Activated T-helper 2 cell treated with anti-CD3 and anti-CD28 coated beads, Interferon-gamma antibody, Interleukin-2, Interleukin-4, amounts not matched to agents 10 μg/mL and 5 μg/mL and 100 μg/mL, durations not matched to agents 14 hours and 24 hours and 36 hours (primary cell): Measurements from ENCODE around the gene MDM2. TPM values are rescaled to one million over a fixed set of nuclear protein-coding genes. Genes with fewer than 3 reads are reported as not detected.
"Not testable (repeated sequence)": the region's sequence is repeated elsewhere in the genome, so short reads cannot be mapped to it uniquely, and the experiment has no call there.

Source experiments
- DNase-seq: peaks from one replicate; pipeline ENCODE4 v3.0.0; 2021; ENCODE audit warnings: low spot score
- H3K27ac Mint-ChIP-seq: one replicate; pipeline ENCODE4 v1.8.0; 2021; ENCODE audit warnings: mixed read lengths
- H3K27me3 Mint-ChIP-seq: one replicate; pipeline ENCODE4 v1.8.0; 2021; ENCODE audit warnings: low read depth, mixed read lengths
- H3K36me3 Mint-ChIP-seq: one replicate; pipeline ENCODE4 v1.8.0; 2021; ENCODE audit warnings: low read depth, mixed read lengths
- H3K4me1 Mint-ChIP-seq: one replicate; pipeline ENCODE4 v1.8.0; 2021; ENCODE audit warnings: low read depth, mixed read lengths
- H3K4me3 Mint-ChIP-seq: one replicate; pipeline ENCODE4 v1.8.0; 2021; ENCODE audit warnings: low read depth, mild to moderate bottlenecking, moderate library complexity, mixed read lengths
- H3K9me3 Mint-ChIP-seq: one replicate; pipeline ENCODE4 v1.8.0; 2021; ENCODE audit warnings: mixed read lengths
- intact Hi-C: fragments of 100-400 bp; cut with micrococcal nuclease; formaldehyde crosslinking; loops from one replicate; pipeline ENCODE4 v1.15.1; 2023
- total RNA-seq: library from RNA; stranded (reverse); gene quantifications from 2 replicates; pipeline ENCODE4 v1.2.3, GENCODE V29; 2022

MDM2 gene
- total RNA-seq, 1 donor from 2014 or later: 180 TPM

GRCh38 chr12:68790081-68790951, 17.7 kb upstream of the MDM2 start:
- Mint-ChIP-seq H3K4me1 (peaks cover 9% of the 10 kb centered on the region), H3K36me3 (no peaks in the 10 kb centered on the region), H3K4me3 (no peak overlapping the region), H3K27ac (no peak overlapping the region), H3K27me3 (no peaks in the 10 kb centered on the region), H3K9me3 (no peaks in the 10 kb centered on the region)
- intact Hi-C loops: no loop called here
- DNase-seq: no peak

- H3K27me3 Mint-ChIP-seq: no peaks in the 10 kb centered on the region
Observed at GRCh38 chr12:68790952-68791234, 17.1 kb upstream of the MDM2 start.

GRCh38 chr12:68791897-68792481, 16.0 kb upstream of the MDM2 start:
- Mint-ChIP-seq H3K4me3 (no peak overlapping the region), H3K27me3 (no peaks in the 10 kb centered on the region), H3K4me1 (peaks cover 9% of the 10 kb centered on the region), H3K9me3 (no peaks in the 10 kb centered on the region), H3K36me3 (no peaks in the 10 kb centered on the region), H3K27ac (no peak overlapping the region)
- DNase-seq: no peak
- intact Hi-C loops: no loop called here

More at GRCh38 chr12:68790952-68791234, 17.1 kb upstream of the MDM2 start:
- Mint-ChIP-seq H3K4me3 (no peak overlapping the region), H3K4me1 (peaks cover 9% of the 10 kb centered on the region), H3K36me3 (no peaks in the 10 kb centered on the region), H3K27ac (no peak overlapping the region), H3K9me3 (no peaks in the 10 kb centered on the region)
- intact Hi-C loops: no loop called here
- no peak for DNase-seq

- Mint-ChIP-seq H3K36me3 (no peaks in the 10 kb centered on the region), H3K27me3 (no peaks in the 10 kb centered on the region), H3K4me1 (peaks cover 5% of the 10 kb centered on the region), H3K27ac (no peak overlapping the region), H3K4me3 (no peak overlapping the region), H3K9me3 (no peaks in the 10 kb centered on the region)
- intact Hi-C loops: no loop called here
- no peak for DNase-seq
Observed at GRCh38 chr12:68792952-68793351, 15.0 kb upstream of the MDM2 start.

DNA sequence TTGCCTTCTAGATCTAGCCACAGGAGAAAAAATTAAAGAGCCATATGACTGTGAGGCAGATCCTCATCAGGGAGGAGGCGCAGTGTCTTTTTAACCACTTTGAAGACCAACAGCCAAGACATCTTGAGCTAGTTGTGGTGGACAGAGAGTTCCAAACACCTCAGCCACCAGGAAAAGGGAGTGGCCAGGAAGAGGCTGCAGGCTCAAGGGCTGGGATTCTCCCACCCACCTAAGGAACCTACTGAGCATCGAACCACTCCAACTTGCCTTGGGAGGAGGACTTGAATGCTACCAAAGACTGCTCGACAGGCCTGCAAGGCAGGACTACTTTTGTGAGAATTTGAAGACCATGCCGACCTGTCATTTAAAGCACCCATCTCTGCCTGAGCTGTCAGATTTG, 14.5 kb upstream of the MDM2 start:
- intact Hi-C loops: no loop called here
- Mint-ChIP-seq H3K9me3 (no peaks in the 10 kb centered on the region), H3K4me1 (peaks cover 5% of the 10 kb centered on the region), H3K27ac (no peak overlapping the region), H3K27me3 (no peaks in the 10 kb centered on the region), H3K4me3 (no peak overlapping the region), H3K36me3 (no peaks in the 10 kb centered on the region)
- no peak for DNase-seq

GRCh38 chr12:68793975-68794652, 13.9 kb upstream of the MDM2 start:
- Mint-ChIP-seq H3K27me3 (no peaks in the 10 kb centered on the region), H3K27ac (no peak overlapping the region), H3K9me3 (no peaks in the 10 kb centered on the region), H3K4me1 (peaks cover 5% of the 10 kb centered on the region), H3K4me3 (no peak overlapping the region), H3K36me3 (no peaks in the 10 kb centered on the region)
- no peak for DNase-seq
- intact Hi-C loops: no loop called here

GRCh38 chr12:68794653-68795251, 13.2 kb upstream of the MDM2 start:
- Mint-ChIP-seq H3K4me1 (peaks cover 5% of the 10 kb centered on the region), H3K4me3 (no peak overlapping the region), H3K27me3 (no peaks in the 10 kb centered on the region), H3K9me3 (no peaks in the 10 kb centered on the region), H3K27ac (no peak overlapping the region), H3K36me3 (no peaks in the 10 kb centered on the region)
- intact Hi-C loops: no loop called here
- no peak for DNase-seq

DNA sequence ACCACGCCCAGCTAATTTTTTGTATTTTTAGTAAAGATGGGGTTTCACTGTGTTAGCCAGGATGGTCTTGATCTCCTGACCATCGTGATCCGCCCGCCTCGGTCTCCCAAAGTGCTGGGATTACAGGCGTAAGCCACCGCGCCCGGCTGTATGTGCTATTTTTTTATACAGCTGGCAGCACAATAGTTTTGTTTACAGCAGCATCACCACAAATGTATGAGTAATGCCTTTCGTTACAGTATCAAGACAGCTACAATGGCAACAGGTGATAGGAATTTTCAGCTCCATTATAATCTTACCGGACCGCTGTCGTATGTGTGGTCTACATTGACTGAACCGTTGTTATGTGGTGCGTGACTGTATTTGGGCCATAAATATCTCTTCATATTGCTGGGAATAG, 11.6 kb upstream of the MDM2 start:
- no peak overlapping the region for H3K27ac Mint-ChIP-seq
- H3K4me1 Mint-ChIP-seq: peaks cover 5% of the 10 kb centered on the region
- intact Hi-C loops: no loop called here
- no peaks in the 10 kb centered on the region for H3K9me3 Mint-ChIP-seq
- no peak overlapping the region for H3K4me3 Mint-ChIP-seq
- no peaks in the 10 kb centered on the region for H3K27me3 Mint-ChIP-seq
- no peaks in the 10 kb centered on the region for H3K36me3 Mint-ChIP-seq
- DNase-seq: no peak

DNA sequence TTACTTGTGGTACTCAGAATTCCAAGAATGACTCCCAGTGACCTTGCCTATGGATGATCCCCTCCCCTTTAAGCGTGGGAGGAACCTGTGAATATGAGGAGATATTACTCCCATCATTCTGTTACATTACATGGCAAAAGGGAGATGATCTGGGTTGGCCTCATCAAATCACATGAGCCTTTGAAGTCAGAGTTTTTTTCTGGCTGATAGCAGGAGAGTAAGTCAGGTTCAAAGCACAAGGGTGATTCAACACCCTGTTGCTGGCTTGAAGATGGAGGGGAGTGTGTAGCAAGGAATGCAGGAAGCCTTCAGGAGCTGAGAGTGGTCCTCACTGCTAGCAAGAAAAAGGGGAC, 9.1 kb upstream of the MDM2 start:
- Mint-ChIP-seq H3K27ac (no peak overlapping the region), H3K9me3 (no peaks in the 10 kb centered on the region), H3K36me3 (no peaks in the 10 kb centered on the region), H3K4me3 (no peak overlapping the region), H3K4me1 (peaks cover 4% of the 10 kb centered on the region), H3K27me3 (no peaks in the 10 kb centered on the region)
- intact Hi-C loops: no loop called here
- DNase-seq: no peak

DNA sequence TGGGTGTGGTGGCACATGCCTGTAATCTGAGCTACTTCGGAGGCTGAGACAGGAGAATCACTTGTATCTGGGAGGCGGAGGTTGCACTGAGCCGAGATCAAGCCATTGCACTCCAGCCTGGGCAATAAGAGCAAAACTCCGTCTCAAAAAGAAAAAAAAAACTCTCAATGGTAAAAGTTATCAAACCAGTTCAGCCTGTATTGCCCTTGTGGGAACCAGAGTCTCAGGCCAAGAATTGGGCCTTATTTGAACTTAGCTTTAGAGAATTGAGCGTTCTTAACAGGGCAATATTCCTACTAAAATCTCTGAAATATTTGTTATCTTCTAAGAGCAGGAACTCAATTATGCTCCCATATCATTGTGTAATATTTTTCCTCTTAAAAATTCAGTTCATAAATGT, 7.7 kb upstream of the MDM2 start:
- no peak for DNase-seq
- Mint-ChIP-seq H3K9me3 (no peaks in the 10 kb centered on the region), H3K4me1 (peaks cover 4% of the 10 kb centered on the region), H3K27ac (no peak overlapping the region), H3K36me3 (no peaks in the 10 kb centered on the region), H3K4me3 (no peak overlapping the region), H3K27me3 (no peaks in the 10 kb centered on the region)
- intact Hi-C loops: loop anchor here (10.0 kb wide), 1 partner anchor 465 kb away; the partner anchor contains the start of gene MDM1

DNA sequence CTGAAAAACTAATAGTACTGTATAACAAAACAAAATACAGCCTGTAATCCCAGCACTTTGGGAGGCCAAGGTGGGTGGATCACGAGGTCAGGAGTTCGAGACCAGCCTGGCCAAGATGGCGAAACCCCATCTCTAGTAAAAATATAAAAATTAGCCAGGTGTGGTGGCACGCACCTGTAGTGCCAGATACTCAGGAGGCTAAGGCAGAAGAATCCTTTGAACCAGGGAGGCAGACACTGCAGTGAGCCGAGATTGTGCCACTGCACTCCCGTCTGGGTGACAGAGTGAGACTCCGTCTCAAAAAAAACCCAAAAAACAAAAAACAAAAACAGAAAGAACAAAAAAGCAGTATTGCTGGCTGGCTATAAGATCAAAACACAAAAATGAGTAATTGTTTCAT, 6.9 kb upstream of the MDM2 start:
- not testable (repeated sequence) for DNase-seq, H3K27ac Mint-ChIP-seq, H3K4me1 Mint-ChIP-seq, H3K27me3 Mint-ChIP-seq, H3K9me3 Mint-ChIP-seq, H3K36me3 Mint-ChIP-seq, H3K4me3 Mint-ChIP-seq
- intact Hi-C loops: loop anchor here (10.0 kb wide), 1 partner anchor 466 kb away; the partner anchor contains the start of gene MDM1

DNA sequence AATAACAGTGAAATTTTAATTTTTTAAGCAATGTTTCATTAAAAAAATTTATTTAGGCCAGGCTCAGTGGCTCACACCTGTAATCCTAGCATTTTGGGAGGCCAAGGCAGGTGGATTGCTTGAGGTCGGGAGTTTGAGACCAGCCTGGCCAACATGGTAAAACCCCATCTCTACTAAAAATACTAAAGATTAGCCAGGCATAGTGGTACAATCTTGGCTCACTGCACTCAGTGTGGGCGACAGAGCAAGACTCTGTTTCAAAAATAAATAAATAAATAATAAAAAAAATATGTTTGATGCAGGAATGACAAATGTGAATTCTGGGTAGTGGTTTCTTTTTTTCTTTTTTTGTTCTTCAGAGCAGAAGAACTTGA, 5.6 kb upstream of the MDM2 start:
- not testable (repeated sequence) for H3K27ac Mint-ChIP-seq, H3K9me3 Mint-ChIP-seq, H3K4me3 Mint-ChIP-seq, H3K36me3 Mint-ChIP-seq, DNase-seq, H3K27me3 Mint-ChIP-seq
- H3K4me1 Mint-ChIP-seq: peaks cover 12% of the 10 kb centered on the region
- intact Hi-C loops: loop anchor here (10.0 kb wide), 1 partner anchor 468 kb away; the partner anchor contains the start of gene MDM1
